GM18507 (cell line): ENCODE results near the gene GATC.

Experiments used
- DNase-seq: peaks from one replicate; pipeline ENCODE4 v3.0.0; 2011; ENCODE audit warnings: low read depth; ENCODE audit not compliant: insufficient read length; ENCODE audit errors: extremely low spot score
- FAIRE-seq: peaks from 2 replicates; lab custom pipeline; 2011; peaks lifted over from hg19 to GRCh38; lab: Jason Lieb, UNC

The GATC gene

GRCh38 chr12:120490833-120491512 lies 44.7 kb downstream of the GATC start:
- DNase-seq (no peak), FAIRE-seq (no peak)

GRCh38 chr12:120495186-120495730 lies 49.0 kb downstream of the GATC start:
- FAIRE-seq (no peak), DNase-seq (no peak)

GRCh38 chr12:120495731-120496412 lies 49.6 kb downstream of the GATC start, which contains the start of gene DYNLL1:
Gene DYNLL1, plus strand, starts transcription at chr12:120496113. Its CDS starts 309 bp downstream, at chr12:120496422.
- FAIRE-seq (peak; percentile 95), DNase-seq (peak; percentile 95)

DNA sequence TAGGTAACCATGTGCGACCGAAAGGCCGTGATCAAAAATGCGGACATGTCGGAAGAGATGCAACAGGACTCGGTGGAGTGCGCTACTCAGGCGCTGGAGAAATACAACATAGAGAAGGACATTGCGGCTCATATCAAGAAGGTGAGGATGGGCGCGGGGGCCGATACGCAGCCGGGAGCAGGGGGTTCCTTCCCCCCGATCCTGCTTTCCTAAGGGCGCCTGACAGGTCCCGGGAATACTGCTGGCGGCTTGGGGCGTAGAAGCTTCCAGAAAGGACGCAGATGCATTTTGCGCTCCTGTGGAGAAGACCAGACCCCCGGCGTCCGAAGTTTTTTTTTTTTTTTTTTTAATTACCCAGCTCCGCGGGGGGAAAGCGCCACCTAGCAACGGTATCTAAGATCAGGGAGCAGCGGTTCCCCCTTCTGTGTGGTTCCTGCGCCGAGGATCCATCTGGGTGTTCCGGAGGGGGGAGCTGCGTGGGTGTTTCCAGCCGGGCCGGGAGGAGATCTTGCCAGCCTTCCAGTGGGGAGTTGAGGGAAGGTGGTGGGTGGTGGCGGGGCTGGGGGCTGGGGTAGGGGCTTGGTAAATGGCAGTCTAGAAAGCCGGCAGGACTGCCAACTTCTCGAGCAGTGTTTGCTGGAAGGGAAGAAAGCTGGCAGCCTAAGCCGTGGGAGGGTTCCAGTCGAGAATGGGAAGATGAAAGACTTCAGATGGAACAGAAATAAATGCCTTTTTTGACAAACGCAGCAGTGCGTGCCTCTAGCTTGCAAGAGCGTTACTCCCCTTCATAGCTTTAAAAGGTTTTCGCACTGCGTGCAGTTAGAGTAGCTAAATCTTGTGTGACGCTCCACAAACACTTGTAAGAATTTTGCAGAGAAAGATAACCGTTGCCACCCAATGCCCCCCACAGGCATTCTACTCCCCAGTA lies 50.4 kb downstream of the GATC start:
- no peak for FAIRE-seq
- peak; percentile 36 for DNase-seq

DNA sequence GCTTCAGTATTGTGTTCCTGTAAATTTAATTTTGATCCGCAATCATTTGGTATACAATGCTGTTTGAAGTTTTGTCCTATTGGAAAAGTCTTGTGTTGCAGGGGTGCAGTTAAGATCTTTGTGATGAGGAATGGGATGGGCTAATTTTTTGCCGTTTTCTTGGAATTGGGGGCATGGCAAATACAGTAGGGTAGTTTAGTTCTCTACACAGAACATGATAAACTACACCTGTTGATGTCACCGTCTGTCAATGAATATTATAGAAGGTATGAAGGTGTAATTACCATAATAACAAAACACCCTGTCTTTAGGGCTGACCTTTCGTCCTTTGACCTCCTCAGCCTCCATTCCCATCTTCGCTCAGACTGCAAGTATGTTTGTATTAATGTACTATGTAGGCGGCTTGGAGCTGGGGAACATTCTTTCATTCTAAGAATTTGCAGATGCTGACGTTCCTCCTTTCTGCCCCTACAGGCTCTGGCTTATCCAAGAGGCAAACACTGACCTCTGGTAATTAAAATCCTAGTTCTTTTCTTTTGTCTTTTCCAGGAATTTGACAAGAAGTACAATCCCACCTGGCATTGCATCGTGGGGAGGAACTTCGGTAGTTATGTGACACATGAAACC lies 51.4 kb downstream of the GATC start:
- DNase-seq (no peak), FAIRE-seq (no peak)

DNA sequence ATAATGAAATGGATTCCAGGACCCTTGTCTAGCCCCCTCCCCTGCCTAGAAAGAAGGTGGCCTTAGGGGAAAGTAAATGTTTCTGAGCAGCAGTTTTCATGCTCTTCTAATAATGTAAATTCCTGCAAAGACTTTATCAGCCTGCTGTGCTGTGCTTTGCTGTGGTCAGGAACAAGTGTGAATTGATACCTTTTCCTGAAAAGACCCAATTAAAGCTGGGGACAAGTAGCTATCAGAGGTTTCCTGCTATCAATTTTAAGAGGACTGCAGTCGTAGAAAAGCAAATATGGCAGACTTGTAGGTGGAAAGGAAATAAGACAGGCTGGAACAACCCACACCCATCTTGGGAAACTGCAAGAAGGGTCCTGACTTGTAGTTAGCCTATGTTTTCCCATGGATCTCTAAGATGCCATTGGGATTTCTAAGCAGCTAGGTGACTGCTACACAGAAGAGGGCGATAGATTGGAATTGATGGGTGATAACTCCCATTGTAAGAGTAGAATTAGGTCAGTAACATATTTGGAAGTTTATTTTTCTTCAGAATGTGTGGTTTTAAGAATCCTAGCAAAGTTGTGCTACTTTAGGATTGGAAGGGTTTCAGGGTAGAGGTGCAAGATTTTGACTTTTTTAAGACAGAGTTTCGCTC lies 52.7 kb downstream of the GATC start:
- no peak for FAIRE-seq

GRCh38 chr12:120500581-120500980 lies 54.3 kb downstream of the GATC start:
- DNase-seq: no peak
- FAIRE-seq: no peak

More for the DNA sequence above, 52.7 kb downstream of the GATC start:
- no peak for DNase-seq

GRCh38 chr12:120504587-120504986 lies 58.3 kb downstream of the GATC start:
- DNase-seq (no peak), FAIRE-seq (no peak)

DNA sequence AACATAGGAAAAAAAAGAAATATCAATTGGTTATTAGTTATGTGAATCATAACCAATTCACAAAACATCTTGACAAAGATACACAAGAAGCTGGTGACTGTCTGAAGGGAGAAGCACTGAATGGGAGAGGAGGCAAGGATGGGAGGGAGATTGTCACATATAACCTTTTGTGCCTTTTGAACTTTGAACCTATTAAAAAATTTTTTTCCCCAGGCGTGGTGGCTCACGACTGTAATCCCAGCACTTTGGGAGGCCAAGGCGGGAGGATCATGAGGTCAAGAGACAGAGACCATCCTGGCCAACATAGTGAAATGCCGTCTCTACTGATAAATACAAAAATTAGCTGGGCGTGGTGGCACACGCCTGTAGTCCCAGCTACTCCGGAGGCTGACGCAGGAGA lies 62.3 kb downstream of the GATC start:
- FAIRE-seq: no peak
- DNase-seq: no peak
